ENCODE measurements around the gene ANKRD55.

Gene ANKRD55

DNA sequence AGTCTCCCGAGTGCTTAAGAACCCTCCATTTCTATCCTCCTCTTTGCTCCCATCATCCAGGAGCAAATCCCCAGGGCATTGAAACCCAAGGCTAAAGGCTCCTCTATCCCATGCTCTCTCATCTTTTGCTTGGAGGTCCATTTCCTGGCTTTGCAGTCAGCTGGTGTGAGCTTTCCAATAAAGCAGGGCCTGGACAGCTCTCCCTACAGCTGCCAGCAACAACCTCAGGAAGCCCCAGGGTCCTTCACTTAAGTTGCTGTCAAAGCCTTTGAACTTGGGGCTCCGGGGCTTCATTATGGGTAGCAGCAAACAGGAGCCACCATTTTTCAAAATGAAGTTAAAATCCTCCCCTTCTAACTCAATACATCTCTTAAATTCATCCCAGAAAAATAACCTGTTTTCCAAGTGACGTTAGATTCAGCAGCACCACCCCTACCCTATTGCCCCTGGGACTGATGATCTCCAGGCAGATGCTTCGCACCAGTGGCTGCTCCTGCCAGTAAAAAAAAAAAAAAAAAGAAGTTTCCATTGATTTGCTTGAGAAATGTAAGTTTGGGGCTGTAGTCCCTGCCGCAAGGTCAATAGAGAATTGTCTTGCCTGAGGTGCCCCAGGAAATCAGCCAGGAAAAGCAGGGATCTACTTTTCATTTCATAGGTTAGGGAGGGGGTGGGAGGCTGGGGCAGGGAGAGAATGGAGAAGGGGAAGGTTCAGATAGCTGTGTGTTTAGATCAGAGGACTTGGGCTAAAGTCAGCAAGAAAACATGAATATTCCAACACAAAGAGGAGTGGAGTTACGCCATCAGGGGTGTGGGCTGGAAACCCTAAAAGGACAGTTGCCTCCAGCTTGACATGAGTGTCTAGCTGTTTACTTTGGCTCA lies 154.6 kb downstream of the ANKRD55 start:
- H3K36me3 ChIP-seq (ENCODE audit: control insufficient read depth in 2 of 2, insufficient read depth in 2 of 2, low read length in 2 of 2): no peaks in the 10 kb centered on the region
- no peak overlapping the region for H3K4me3 ChIP-seq (ENCODE audit: low read length in 2 of 2)
- H3K9me3 ChIP-seq (ENCODE audit: control insufficient read depth in 2 of 2, low read length in 2 of 2): no peaks in the 10 kb centered on the region
- no peak overlapping the region for H3K27ac ChIP-seq (ENCODE audit: low read length)
- H3K27me3 ChIP-seq (ENCODE audit: control insufficient read depth in 1 of 2, insufficient read depth in 2 of 2, low read length in 2 of 2): no peaks in the 10 kb centered on the region
- H3K9ac ChIP-seq (ENCODE audit: low read length in 2 of 2): no peak overlapping the region
- H3K4me1 ChIP-seq (ENCODE audit: control insufficient read depth, insufficient read depth, low read length): peaks cover 6% of the 10 kb centered on the region

DNA sequence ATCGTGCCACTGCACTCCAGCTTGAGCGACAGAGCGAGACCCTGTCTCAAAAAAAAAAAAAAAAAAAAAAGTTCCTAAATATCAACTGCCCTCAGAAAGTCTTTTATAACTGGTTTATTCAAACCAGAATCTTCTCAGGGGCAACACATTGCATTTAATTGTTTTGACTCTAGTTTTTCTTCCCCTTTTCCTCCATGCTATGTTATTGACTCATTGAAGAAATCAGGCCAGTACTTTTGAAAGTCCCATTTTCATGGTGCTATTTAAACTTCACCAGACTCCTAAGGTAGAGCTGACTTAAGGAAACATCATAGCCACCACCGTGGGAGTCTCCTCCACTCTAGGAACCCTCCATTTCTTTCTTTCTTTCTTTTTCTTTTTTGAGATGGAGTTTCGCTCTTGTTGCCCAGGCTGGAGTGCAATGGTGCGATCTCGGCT lies 155.3 kb downstream of the ANKRD55 start:
- no peaks in the 10 kb centered on the region for H3K27me3 ChIP-seq (ENCODE audit: control insufficient read depth in 1 of 2, insufficient read depth in 2 of 2, low read length in 2 of 2)
- no peak overlapping the region for H3K9ac ChIP-seq (ENCODE audit: low read length in 2 of 2)
- H3K4me3 ChIP-seq (ENCODE audit: low read length in 2 of 2): no peak overlapping the region
- H3K36me3 ChIP-seq (ENCODE audit: control insufficient read depth in 2 of 2, insufficient read depth in 2 of 2, low read length in 2 of 2): no peaks in the 10 kb centered on the region
- H3K9me3 ChIP-seq (ENCODE audit: control insufficient read depth in 2 of 2, low read length in 2 of 2): no peaks in the 10 kb centered on the region
- H3K4me1 ChIP-seq (ENCODE audit: control insufficient read depth, insufficient read depth, low read length): peaks cover 6% of the 10 kb centered on the region
- no peak overlapping the region for H3K27ac ChIP-seq (ENCODE audit: low read length)

DNA sequence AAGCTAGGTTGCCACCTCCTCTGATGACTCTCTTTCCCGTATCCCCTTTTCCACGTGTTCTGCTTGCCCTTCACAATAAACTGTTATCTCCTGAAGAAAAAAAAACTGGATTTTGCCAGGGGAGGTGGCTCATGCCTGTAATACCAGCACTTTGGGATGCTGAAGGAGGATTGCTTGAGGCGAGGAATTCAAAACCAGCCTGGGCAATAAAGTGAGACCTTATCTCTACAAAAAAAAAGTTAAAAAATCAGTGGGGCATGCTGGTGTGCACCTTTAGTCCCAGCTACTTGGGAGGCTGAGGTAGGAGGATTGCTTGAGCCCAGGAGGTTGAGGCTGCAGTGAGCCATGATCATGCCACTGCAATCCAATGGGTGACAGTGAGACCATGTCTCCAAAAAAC lies 156.6 kb downstream of the ANKRD55 start:
- Histone ChIP-seq H3K4me3 (ENCODE audit: low read length in 2 of 2) (no peak overlapping the region), H3K4me1 (ENCODE audit: control insufficient read depth, insufficient read depth, low read length) (peaks cover 6% of the 10 kb centered on the region), H3K27me3 (ENCODE audit: control insufficient read depth in 1 of 2, insufficient read depth in 2 of 2, low read length in 2 of 2) (no peaks in the 10 kb centered on the region), H3K9me3 (ENCODE audit: control insufficient read depth in 2 of 2, low read length in 2 of 2) (no peaks in the 10 kb centered on the region), H3K9ac (ENCODE audit: low read length in 2 of 2) (no peak overlapping the region), H3K27ac (ENCODE audit: low read length) (no peak overlapping the region), H3K36me3 (ENCODE audit: control insufficient read depth in 2 of 2, insufficient read depth in 2 of 2, low read length in 2 of 2) (no peaks in the 10 kb centered on the region)

DNA sequence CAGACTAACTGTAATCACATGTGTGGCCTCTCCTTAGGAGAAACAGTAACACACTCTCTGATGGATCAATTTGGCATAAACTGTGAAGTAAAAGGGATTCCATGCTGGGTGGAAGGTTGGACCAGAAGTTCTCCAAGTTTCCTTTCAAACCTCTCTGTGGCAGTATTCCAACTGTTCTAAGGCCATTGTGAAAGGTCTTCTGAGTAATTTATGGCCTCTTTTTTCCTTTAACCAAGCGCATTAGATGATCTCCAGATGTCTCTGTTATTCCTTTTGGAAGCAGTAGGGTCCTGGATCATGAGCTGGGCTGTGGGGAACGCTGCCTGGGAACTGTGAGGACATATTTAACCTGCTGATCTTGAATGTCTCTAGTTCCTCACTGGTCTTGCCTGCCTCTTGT lies 157.8 kb downstream of the ANKRD55 start:
- H3K27me3 ChIP-seq (ENCODE audit: control insufficient read depth in 1 of 2, insufficient read depth in 2 of 2, low read length in 2 of 2): no peaks in the 10 kb centered on the region
- H3K9me3 ChIP-seq (ENCODE audit: control insufficient read depth in 2 of 2, low read length in 2 of 2): no peaks in the 10 kb centered on the region
- H3K27ac ChIP-seq (ENCODE audit: low read length): peak overlapping the region; percentile 24
- H3K4me1 ChIP-seq (ENCODE audit: control insufficient read depth, insufficient read depth, low read length): peaks cover 2% of the 10 kb centered on the region
- H3K36me3 ChIP-seq (ENCODE audit: control insufficient read depth in 2 of 2, insufficient read depth in 2 of 2, low read length in 2 of 2): no peaks in the 10 kb centered on the region
- no peak overlapping the region for H3K4me3 ChIP-seq (ENCODE audit: low read length in 2 of 2)
- H3K9ac ChIP-seq (ENCODE audit: low read length in 2 of 2): no peak overlapping the region

DNA sequence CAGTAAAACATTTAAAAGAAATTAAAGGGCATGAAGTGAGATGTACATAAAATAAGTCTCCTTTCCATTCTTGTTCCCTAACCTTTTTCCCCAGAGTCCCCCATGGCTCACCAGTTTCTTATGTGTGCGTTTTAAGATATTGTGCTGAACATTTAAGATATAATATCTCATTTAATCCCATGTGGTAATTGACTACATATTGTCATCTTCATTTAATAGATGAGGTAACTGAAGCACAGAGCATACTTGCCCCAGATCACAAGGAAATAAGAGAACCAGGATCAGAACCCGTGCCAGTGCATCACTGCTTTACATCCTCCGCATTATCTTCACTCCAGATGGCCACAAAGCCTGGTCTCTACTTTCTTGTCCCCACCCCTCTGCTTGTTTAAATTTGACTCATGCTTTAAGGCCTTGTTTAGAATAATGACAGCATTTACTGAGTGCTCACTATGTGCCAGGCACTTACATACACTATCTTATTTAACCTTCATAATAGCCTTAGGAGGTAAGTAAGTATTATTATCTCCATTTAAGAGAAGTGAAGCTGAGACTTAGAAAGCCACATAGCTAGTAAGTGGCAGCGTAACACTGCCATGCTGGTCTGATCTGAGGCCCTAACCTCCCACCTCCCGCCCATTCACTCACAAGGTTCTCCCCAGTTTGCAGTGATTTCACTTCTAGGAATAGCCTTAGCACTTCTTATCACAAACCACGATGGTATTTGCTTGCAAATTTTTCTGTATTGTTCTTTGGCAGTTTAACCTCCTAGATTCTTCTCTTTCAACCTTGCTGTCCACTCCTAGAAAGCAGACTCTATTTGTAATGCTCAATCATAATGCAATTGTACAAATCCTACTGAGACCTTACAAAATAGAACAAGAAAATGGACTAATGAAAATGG lies 160.0 kb downstream of the ANKRD55 start:
- Histone ChIP-seq H3K4me1 (ENCODE audit: control insufficient read depth, insufficient read depth, low read length) (no peaks in the 10 kb centered on the region), H3K9me3 (ENCODE audit: control insufficient read depth in 2 of 2, low read length in 2 of 2) (no peaks in the 10 kb centered on the region), H3K27ac (ENCODE audit: low read length) (no peak overlapping the region), H3K9ac (ENCODE audit: low read length in 2 of 2) (no peak overlapping the region), H3K4me3 (ENCODE audit: low read length in 2 of 2) (no peak overlapping the region), H3K36me3 (ENCODE audit: control insufficient read depth in 2 of 2, insufficient read depth in 2 of 2, low read length in 2 of 2) (no peaks in the 10 kb centered on the region), H3K27me3 (ENCODE audit: control insufficient read depth in 1 of 2, insufficient read depth in 2 of 2, low read length in 2 of 2) (no peaks in the 10 kb centered on the region)

DNA sequence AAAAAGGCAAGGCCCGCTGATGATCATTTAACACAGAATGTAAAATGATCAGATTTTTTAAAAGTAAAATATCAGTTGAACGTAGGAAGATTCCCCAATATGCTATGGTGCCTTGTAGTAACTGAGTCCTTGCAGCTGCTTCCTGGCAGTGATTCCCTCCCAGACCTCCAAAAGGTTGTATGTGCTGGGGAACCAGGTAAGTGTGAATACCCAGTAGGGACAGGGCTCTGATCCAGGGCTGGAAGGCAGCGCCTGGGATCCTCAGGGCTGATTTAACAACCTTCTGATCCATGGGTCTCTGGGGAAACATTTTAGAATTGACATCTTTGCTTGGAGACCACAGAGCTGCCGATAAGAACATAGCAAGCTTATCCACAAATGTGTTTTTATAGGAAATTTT lies 161.7 kb downstream of the ANKRD55 start:
- no peak overlapping the region for H3K9ac ChIP-seq (ENCODE audit: low read length in 2 of 2)
- no peaks in the 10 kb centered on the region for H3K27me3 ChIP-seq (ENCODE audit: control insufficient read depth in 1 of 2, insufficient read depth in 2 of 2, low read length in 2 of 2)
- H3K9me3 ChIP-seq (ENCODE audit: control insufficient read depth in 2 of 2, low read length in 2 of 2): no peaks in the 10 kb centered on the region
- H3K4me1 ChIP-seq (ENCODE audit: control insufficient read depth, insufficient read depth, low read length): no peaks in the 10 kb centered on the region
- no peaks in the 10 kb centered on the region for H3K36me3 ChIP-seq (ENCODE audit: control insufficient read depth in 2 of 2, insufficient read depth in 2 of 2, low read length in 2 of 2)
- no peak overlapping the region for H3K27ac ChIP-seq (ENCODE audit: low read length)
- no peak overlapping the region for H3K4me3 ChIP-seq (ENCODE audit: low read length in 2 of 2)

DNA sequence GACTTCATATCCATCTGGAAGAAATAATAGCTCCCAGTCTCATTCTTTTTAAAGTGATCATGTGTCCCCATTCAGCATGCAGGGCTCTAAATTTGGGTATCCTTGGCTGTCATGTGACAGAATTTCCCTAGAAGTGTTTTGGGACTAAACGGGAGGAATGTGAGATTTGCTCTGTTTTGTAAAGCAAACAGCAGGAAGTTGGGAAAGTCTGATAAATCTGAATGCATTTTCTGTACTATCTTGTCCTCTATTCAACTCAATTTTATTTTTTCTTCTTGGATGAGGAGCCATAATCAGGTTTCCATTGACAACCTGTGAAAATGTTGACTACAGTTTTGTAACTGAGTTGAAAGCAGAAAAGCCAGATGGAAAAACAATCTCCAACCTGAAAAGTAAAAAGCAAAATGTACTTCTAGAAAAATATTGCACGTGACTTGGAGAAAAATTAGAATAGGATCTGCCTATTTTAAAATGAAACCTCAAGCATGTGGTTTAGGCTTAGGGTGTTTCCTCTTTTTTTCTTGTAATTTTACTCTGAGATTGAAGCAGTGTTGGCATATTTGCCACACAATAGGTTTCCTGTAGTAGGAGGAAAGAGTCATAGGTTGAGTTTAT lies 162.2 kb downstream of the ANKRD55 start:
- Histone ChIP-seq H3K4me3 (ENCODE audit: low read length in 2 of 2) (no peak overlapping the region), H3K27me3 (ENCODE audit: control insufficient read depth in 1 of 2, insufficient read depth in 2 of 2, low read length in 2 of 2) (no peaks in the 10 kb centered on the region), H3K4me1 (ENCODE audit: control insufficient read depth, insufficient read depth, low read length) (no peaks in the 10 kb centered on the region), H3K36me3 (ENCODE audit: control insufficient read depth in 2 of 2, insufficient read depth in 2 of 2, low read length in 2 of 2) (no peaks in the 10 kb centered on the region), H3K27ac (ENCODE audit: low read length) (no peak overlapping the region), H3K9ac (ENCODE audit: low read length in 2 of 2) (no peak overlapping the region), H3K9me3 (ENCODE audit: control insufficient read depth in 2 of 2, low read length in 2 of 2) (no peaks in the 10 kb centered on the region)

DNA sequence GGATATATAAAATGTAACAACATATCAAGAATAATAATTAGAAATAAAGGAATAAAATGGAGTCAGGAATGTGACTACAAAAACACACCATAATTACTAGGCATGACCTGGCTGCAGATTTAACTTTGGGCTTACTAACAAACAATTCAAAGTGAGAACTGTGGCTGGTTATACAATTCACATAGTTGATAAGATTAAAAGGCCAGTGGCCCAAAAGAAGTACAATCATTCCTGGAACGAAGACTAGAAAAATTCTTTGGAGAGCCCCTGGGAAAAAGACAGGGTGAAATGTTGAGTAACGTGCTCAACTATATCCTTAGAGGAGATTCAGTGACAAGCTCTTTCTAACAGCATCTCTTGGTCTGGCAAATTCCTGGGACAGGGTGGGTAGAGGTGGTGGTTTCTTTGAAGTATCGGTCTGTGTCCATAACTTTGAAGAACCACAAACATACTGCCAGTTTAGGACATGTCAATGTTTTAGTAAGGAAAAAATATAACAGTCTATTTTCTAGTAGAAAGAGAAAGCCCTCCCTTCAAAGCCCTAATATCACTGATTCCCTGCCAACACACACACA lies 163.4 kb downstream of the ANKRD55 start:
- Histone ChIP-seq H3K36me3 (ENCODE audit: control insufficient read depth in 2 of 2, insufficient read depth in 2 of 2, low read length in 2 of 2) (no peaks in the 10 kb centered on the region), H3K27me3 (ENCODE audit: control insufficient read depth in 1 of 2, insufficient read depth in 2 of 2, low read length in 2 of 2) (no peaks in the 10 kb centered on the region), H3K27ac (ENCODE audit: low read length) (no peak overlapping the region), H3K4me3 (ENCODE audit: low read length in 2 of 2) (no peak overlapping the region), H3K4me1 (ENCODE audit: control insufficient read depth, insufficient read depth, low read length) (no peaks in the 10 kb centered on the region), H3K9ac (ENCODE audit: low read length in 2 of 2) (no peak overlapping the region), H3K9me3 (ENCODE audit: control insufficient read depth in 2 of 2, low read length in 2 of 2) (no peaks in the 10 kb centered on the region)

DNA sequence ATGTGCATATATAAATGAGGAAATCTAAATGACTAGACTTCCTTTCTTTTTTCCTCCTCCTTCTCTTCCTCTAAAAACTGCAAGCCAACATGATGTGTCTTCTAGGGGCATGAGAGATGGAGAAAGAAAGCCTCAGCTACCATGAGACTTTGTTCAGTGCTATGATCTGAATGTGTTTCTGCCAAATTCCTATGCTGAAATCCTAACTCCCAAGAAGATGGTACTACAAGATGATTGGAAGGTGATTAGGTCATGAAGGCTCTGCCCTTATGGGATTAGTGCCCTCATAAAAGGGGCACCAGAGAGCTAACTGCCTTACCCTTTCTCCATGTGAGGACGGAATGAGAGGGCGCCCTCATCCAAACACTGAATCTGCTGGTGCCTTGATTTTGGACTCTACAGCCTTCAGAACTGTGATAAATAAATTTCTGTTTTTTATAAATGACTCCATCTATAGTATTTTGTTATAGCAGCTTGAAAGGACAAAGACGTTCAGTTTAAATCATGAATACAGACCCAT lies 166.1 kb downstream of the ANKRD55 start:
- Histone ChIP-seq H3K4me3 (ENCODE audit: low read length in 2 of 2) (no peak overlapping the region), H3K9me3 (ENCODE audit: control insufficient read depth in 2 of 2, low read length in 2 of 2) (no peaks in the 10 kb centered on the region), H3K4me1 (ENCODE audit: control insufficient read depth, insufficient read depth, low read length) (no peaks in the 10 kb centered on the region)

DNA sequence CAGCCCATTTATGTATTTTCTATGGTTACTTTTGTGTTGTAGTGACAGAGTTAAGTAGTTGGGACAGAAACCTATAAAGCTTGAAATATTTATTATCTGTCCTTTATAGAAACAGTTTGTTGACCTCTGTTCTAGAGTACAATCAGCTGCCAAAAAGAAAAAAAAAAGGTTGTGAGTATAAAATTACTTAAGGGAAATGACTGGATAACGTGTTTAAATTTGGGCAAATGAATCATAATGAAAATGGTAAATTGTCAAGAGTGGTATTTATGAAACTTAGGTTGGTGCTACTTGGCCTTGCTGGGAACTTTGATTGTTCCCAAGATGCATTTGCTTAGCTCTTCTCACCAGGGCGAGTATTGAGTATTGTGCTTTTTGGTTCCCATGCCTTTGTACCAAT lies 168.1 kb downstream of the ANKRD55 start:
- H3K4me1 ChIP-seq (ENCODE audit: control insufficient read depth, insufficient read depth, low read length): no peaks in the 10 kb centered on the region
- no peak overlapping the region for H3K4me3 ChIP-seq (ENCODE audit: low read length in 2 of 2)
- no peak overlapping the region for H3K27ac ChIP-seq (ENCODE audit: low read length)
- H3K36me3 ChIP-seq (ENCODE audit: control insufficient read depth in 2 of 2, insufficient read depth in 2 of 2, low read length in 2 of 2): no peaks in the 10 kb centered on the region
- no peaks in the 10 kb centered on the region for H3K27me3 ChIP-seq (ENCODE audit: control insufficient read depth in 1 of 2, insufficient read depth in 2 of 2, low read length in 2 of 2)
- no peaks in the 10 kb centered on the region for H3K9me3 ChIP-seq (ENCODE audit: control insufficient read depth in 2 of 2, low read length in 2 of 2)
- no peak overlapping the region for H3K9ac ChIP-seq (ENCODE audit: low read length in 2 of 2)

More for the DNA sequence above, 166.1 kb downstream of the ANKRD55 start:
- H3K27me3 ChIP-seq (ENCODE audit: control insufficient read depth in 1 of 2, insufficient read depth in 2 of 2, low read length in 2 of 2): no peaks in the 10 kb centered on the region
- H3K9ac ChIP-seq (ENCODE audit: low read length in 2 of 2): no peak overlapping the region
- no peaks in the 10 kb centered on the region for H3K36me3 ChIP-seq (ENCODE audit: control insufficient read depth in 2 of 2, insufficient read depth in 2 of 2, low read length in 2 of 2)
- H3K27ac ChIP-seq (ENCODE audit: low read length): no peak overlapping the region
